OCI-LY1 (cell line): ENCODE data around the gene PARL.
A peak's percentile ranks its signal among the peaks of the same experiment; 100 is the strongest.

Experiments
- H2AFZ ChIP-seq: fragments of 200-600 bp; sonication (generic), shearing (Covaris generic); 2 replicates; pipeline ENCODE4 v1.6.0; 2014; ENCODE audit warnings: antibody characterized with exemption, mild to moderate bottlenecking, low read length
- H3F3A ChIP-seq: fragments of 200-600 bp; sonication (generic), shearing (Covaris generic); 2 replicates; pipeline ENCODE4 v1.6.0; 2014; ENCODE audit warnings: mild to moderate bottlenecking, antibody characterized with exemption, low read length, moderate library complexity; ENCODE audit not compliant: insufficient read depth
- H3K27ac ChIP-seq: fragments of 200-600 bp; sonication (generic); 2 replicates; pipeline ENCODE4 v1.5.1; 2014; ENCODE audit warnings: low read length, mixed run types, mild to moderate bottlenecking, low read depth; ENCODE audit not compliant: poor library complexity, severe bottlenecking
- H3K27me3 ChIP-seq: fragments of 200-600 bp; sonication (generic); 2 replicates; pipeline ENCODE4 v1.6.0; 2014; ENCODE audit warnings: antibody characterized with exemption, mild to moderate bottlenecking, low read length, moderate library complexity; ENCODE audit not compliant: insufficient read depth
- H3K36me3 ChIP-seq: fragments of 200-600 bp; sonication (generic); 2 replicates; pipeline ENCODE4 v1.6.1; 2014; ENCODE audit warnings: mild to moderate bottlenecking, antibody characterized with exemption, low read length, moderate library complexity, mixed read lengths; ENCODE audit not compliant: insufficient read depth
- H3K4me1 ChIP-seq: fragments of 200-600 bp; sonication (generic); 2 replicates; pipeline ENCODE4 v1.5.1; 2014; ENCODE audit warnings: mild to moderate bottlenecking, low read length, moderate library complexity; ENCODE audit not compliant: insufficient read depth, severe bottlenecking
- H3K4me2 ChIP-seq: fragments of 200-600 bp; sonication (generic), shearing (Covaris generic); 2 replicates; pipeline ENCODE4 v1.6.1; 2014; ENCODE audit warnings: low read length
- H3K4me3 ChIP-seq: fragments of 200-600 bp; sonication (generic); 2 replicates; pipeline ENCODE4 v1.5.1; 2014; ENCODE audit warnings: low read length, low read depth, mild to moderate bottlenecking, mixed read lengths; ENCODE audit not compliant: poor library complexity, severe bottlenecking
- H3K79me2 ChIP-seq: fragments of 200-600 bp; shearing (Covaris generic); 2 replicates; pipeline ENCODE4 v1.6.1; 2016; ENCODE audit warnings: mixed run types, low read length, mixed read lengths; ENCODE audit not compliant: insufficient read depth
- H3K9ac ChIP-seq: fragments of 200-600 bp; sonication (generic), shearing (Covaris generic); 2 replicates; pipeline ENCODE4 v1.6.1; 2014; ENCODE audit warnings: mild to moderate bottlenecking, low read length, mixed read lengths
- H3K9me2 ChIP-seq: fragments of 200-600 bp; sonication (generic), shearing (Covaris generic); 2 replicates; pipeline ENCODE4 v1.6.1; 2014; ENCODE audit warnings: low read depth, mild to moderate bottlenecking, low read length, mixed read lengths
- H3K9me3 ChIP-seq: fragments of 200-600 bp; shearing (Covaris generic); 2 replicates; pipeline ENCODE4 v1.6.1; 2014; ENCODE audit warnings: low read length, mixed read lengths
- H4K20me1 ChIP-seq: fragments of 200-600 bp; sonication (generic), shearing (Covaris generic); 2 replicates; pipeline ENCODE4 v1.6.0; 2016; ENCODE audit warnings: mild to moderate bottlenecking, low read length; ENCODE audit not compliant: insufficient read depth
- CTCF ChIP-seq: fragments of 200-600 bp; sonication (generic), shearing (Covaris generic); IDR thresholded peaks from 2 replicates; pipeline ENCODE4 v1.5.1; 2017; ENCODE audit warnings: mild to moderate bottlenecking, antibody characterized with exemption, low read length, moderate library complexity, mixed read lengths
- EZH2 ChIP-seq: fragments of 200-600 bp; sonication (generic), shearing (Covaris generic); IDR thresholded peaks from 2 replicates; pipeline ENCODE4 v1.8.0; 2017; ENCODE audit warnings: borderline replicate concordance, mixed run types, mild to moderate bottlenecking, antibody characterized with exemption, low read length, moderate library complexity, mixed read lengths

The PARL gene

GRCh38 chr3:183818706-183819624 lies 65.7 kb downstream of the PARL start:
- H3K36me3 ChIP-seq, result peaks cover 11% of the 10 kb centered on the region; the same call in 1 of the 2 replicates
- no peak overlapping the region for H3K27ac ChIP-seq
- H3K4me2 ChIP-seq, result no peak overlapping the region
- H3K9me3 ChIP-seq, result no peaks in the 10 kb centered on the region
- H3K9me2 ChIP-seq, result no peaks in the 10 kb centered on the region
- H2AFZ ChIP-seq, result no peak overlapping the region
- H3K79me2 ChIP-seq, result no peaks in the 10 kb centered on the region
- no peaks in the 10 kb centered on the region for H4K20me1 ChIP-seq
- H3K27me3 ChIP-seq, result no peaks in the 10 kb centered on the region
- H3K9ac ChIP-seq, result no peak overlapping the region
- TF ChIP-seq CTCF, result no peak
- no peak for TF ChIP-seq EZH2
- no peak overlapping the region for H3K4me3 ChIP-seq
- peaks cover 5% of the 10 kb centered on the region for H3F3A ChIP-seq
- H3K4me1 ChIP-seq, result peaks cover 24% of the 10 kb centered on the region

DNA sequence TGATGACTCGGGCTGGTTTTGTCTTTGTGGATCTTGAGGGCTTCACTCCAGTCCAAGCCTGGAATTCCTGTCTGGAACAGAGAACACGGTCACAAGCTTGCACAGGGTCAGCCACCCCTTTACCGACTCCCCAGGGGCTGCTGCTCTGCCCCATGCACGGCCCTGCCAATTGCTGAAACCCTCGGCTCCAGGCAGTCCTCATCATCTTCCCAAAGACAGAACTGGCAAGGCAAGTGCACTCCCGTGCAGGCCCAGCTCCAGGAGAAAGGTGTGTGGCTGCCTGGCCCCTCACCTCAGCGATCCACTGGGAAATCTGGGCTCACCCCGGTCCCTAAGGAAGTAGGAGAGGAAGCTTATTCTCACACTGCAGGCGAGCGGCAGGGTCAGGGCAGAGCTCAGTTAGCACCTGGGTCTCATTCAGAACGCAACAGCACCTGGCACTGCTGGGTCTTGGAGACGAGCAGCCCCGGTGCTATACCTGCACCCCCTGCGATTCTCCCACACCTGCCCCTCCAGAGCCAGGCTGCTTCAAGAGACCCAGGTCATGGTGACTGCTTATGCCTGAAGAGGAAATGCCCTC lies 66.5 kb downstream of the PARL start:
- Histone ChIP-seq H4K20me1 (no peaks in the 10 kb centered on the region), H3K79me2 (no peaks in the 10 kb centered on the region), H3K27ac (no peak overlapping the region), H3K9me3 (no peaks in the 10 kb centered on the region), H3K9ac (no peak overlapping the region), H3K4me1 (peaks cover 22% of the 10 kb centered on the region), H3F3A (peaks cover 5% of the 10 kb centered on the region), H3K4me3 (no peak overlapping the region), H2AFZ (no peak overlapping the region), H3K9me2 (no peaks in the 10 kb centered on the region), H3K36me3 (peaks cover 15% of the 10 kb centered on the region), H3K4me2 (no peak overlapping the region), H3K27me3 (no peaks in the 10 kb centered on the region)
- TF ChIP-seq CTCF (no peak), EZH2 (no peak)

DNA sequence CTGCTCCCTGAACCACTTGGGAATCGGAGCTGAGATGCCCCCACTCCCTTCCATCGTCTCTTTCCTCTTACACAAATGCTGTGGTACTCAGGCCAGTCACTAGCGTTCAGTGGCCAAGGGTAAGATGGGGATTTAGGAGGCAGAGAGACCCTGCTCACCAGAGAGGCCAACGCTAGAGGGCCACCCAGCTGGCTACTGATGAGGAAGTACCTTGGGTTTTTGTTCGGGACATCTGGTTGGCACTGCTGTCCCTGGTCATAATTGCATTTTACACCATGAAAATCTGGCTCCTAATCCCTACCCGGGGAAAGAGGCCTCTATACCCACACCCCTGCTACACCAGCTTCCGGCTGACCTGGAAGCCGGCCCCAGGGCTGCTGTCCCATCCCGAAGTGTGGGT lies 67.0 kb downstream of the PARL start:
- Histone ChIP-seq H3K9me3 (no peaks in the 10 kb centered on the region), H3K79me2 (no peaks in the 10 kb centered on the region), H3K27ac (no peak overlapping the region), H3K4me3 (no peak overlapping the region), H3K36me3 (peaks cover 20% of the 10 kb centered on the region), H3K27me3 (no peaks in the 10 kb centered on the region), H3F3A (peaks cover 5% of the 10 kb centered on the region), H3K9ac (no peak overlapping the region), H3K9me2 (no peaks in the 10 kb centered on the region), H4K20me1 (no peaks in the 10 kb centered on the region), H2AFZ (no peak overlapping the region), H3K4me2 (no peak overlapping the region), H3K4me1 (peaks cover 22% of the 10 kb centered on the region)
- TF ChIP-seq EZH2, result no peak
- TF ChIP-seq CTCF, result peak; percentile 53
